ENCODE measurements around the gene BBOX1.

DNA sequence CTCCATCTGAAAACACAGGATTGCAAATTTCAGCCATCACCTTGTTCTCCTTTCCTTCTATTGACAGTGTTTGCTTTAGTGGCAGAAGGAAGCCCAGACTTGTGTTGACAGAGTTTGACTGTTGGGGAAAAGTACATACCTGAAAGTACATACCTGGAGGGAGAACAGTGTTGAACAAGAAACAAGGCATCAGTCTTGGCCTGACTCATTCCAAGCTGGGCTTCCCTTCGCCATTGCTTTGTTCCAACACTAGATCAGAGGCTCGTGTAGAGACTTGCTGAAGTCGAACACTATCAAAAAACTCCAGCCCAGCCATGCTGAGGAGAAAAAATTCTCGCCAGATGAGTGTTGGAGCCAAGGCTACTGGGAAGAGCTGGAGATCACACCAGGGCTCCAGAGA is 133.4 kb downstream of the BBOX1 start:
- TF ChIP-seq SUZ12 (IDR thresholded peaks at IDR 0.05) = no peak
- TF ChIP-seq FOXA1 (IDR thresholded peaks at IDR 0.05) = no peak
- TF ChIP-seq SP1 (IDR thresholded peaks at IDR 0.05) = no peak

All from HEK293T (cell line).